A549 (cell line): ENCODE results near the gene CCDC38. TPM values are rescaled to one million over a fixed set of nuclear protein-coding genes. Genes with fewer than 3 reads are reported as not detected.

Experiments used
- ATAC-seq, 2 experiments: fragments of 200-7000 bp in 1 of 2; fragments of >200 bp in 1 of 2; cut with Nextera tagmentation in 1 of 2; cut with Tn5 transposase in 1 of 2; 3 replicates each; pipeline versions ENCODE4 v1.8.0 to v1.9.1; 2018 to 2020; ENCODE audit warnings: mild to moderate bottlenecking in 1 of 2, moderate library complexity in 1 of 2
- CTCF ChIA-PET: fragments of 300-600 bp; sonication (Branson Sonifier 250); formaldehyde crosslinking; extraction: SDS; loops from one replicate; lab custom pipeline; 2021; ENCODE audit warnings: antibody characterized with exemption, inconsistent platforms; lab: Yijun Ruan, JAX
- POLR2A ChIA-PET: fragments of 350-600 bp; formaldehyde crosslinking; extraction: SDS; loops from one replicate; lab custom pipeline; 2021; ENCODE audit warnings: antibody characterized with exemption, inconsistent platforms; lab: Yijun Ruan, JAX
- DNase-seq, 2 experiments: peaks; one replicate each; pipeline versions ENCODE4 v3.0.0 to v3.0.0-alpha.2; 2011 to 2016; ENCODE audit warnings: low read depth in 1 of 2, low spot score in 1 of 2
- FAIRE-seq: peaks from 2 replicates; lab custom pipeline; 2011; peaks lifted over from hg19 to GRCh38; lab: Jason Lieb, UNC
- H3K27ac ChIP-seq, 2 experiments: fragments of >200 bp; sonication (Bioruptor Twin); formaldehyde crosslinking; 3 replicates each; pipeline ENCODE4 v1.5.1; 2016 to 2017
- H3K4me1 ChIP-seq: fragments of >200 bp; sonication (Bioruptor Twin); formaldehyde crosslinking; 3 replicates; pipeline ENCODE4 v1.6.1; 2016
- H3K4me2 ChIP-seq: fragments of >200 bp; sonication (Bioruptor Twin); formaldehyde crosslinking; 3 replicates; pipeline ENCODE4 v1.6.1; 2016
- H3K4me3 ChIP-seq: fragments of >200 bp; sonication (Bioruptor Twin); formaldehyde crosslinking; 3 replicates; pipeline ENCODE4 v1.5.1; 2016
- H3K9me3 ChIP-seq: fragments of >200 bp; sonication (Bioruptor Twin); formaldehyde crosslinking; 3 replicates; pipeline ENCODE4 v1.6.1; 2016
- ATOH8 ChIP-seq: fragments of 250-450 bp; sonication (Bioruptor Pico); IDR thresholded peaks from 2 replicates; pipeline ENCODE4 v1.5.0; 2020; ENCODE audit warnings: low read depth, mild to moderate bottlenecking, moderate library complexity
- CHD2 ChIP-seq: fragments of 150-350 bp; IDR thresholded peaks from 2 replicates; pipeline ENCODE4 v1.6.1; 2014; ENCODE audit warnings: low read length; ENCODE audit not compliant: partially characterized antibody
- CHD4 ChIP-seq: fragments of 200-600 bp; sonication (generic); IDR thresholded peaks from 2 replicates; pipeline ENCODE4 v1.6.1; 2016; ENCODE audit warnings: antibody characterized with exemption, mild to moderate bottlenecking, borderline replicate concordance
- EHMT2 ChIP-seq: fragments of 200-600 bp; sonication (generic); IDR thresholded peaks from 2 replicates; pipeline ENCODE4 v1.6.1; 2016; ENCODE audit warnings: antibody characterized with exemption, low read depth, mild to moderate bottlenecking, moderate library complexity
- ELK1 ChIP-seq: fragments of 150-350 bp; IDR thresholded peaks from 2 replicates; pipeline ENCODE4 v1.6.1; 2014; ENCODE audit warnings: low read depth, mild to moderate bottlenecking, low read length
- FOSL2 ChIP-seq, 2 experiments: fragments of 450-650 bp in 1 of 2; fragments of >200 bp in 1 of 2; sonication (Bioruptor Twin) in 1 of 2; formaldehyde crosslinking; IDR thresholded peaks; 2 replicates each; pipeline versions ENCODE4 v1.5.0 to v1.6.1; 2016 to 2020; ENCODE audit warnings: mild to moderate bottlenecking in 1 of 2, moderate library complexity in 1 of 2
- GATA3 ChIP-seq: IDR thresholded peaks from 2 replicates; pipeline ENCODE4 v1.6.1; 2012; ENCODE audit warnings: borderline replicate concordance
- HDAC2 ChIP-seq: fragments of 200-600 bp; sonication (generic); IDR thresholded peaks from 2 replicates; pipeline ENCODE4 v1.6.1; 2016
- HMGXB4 ChIP-seq: fragments of 250-450 bp; sonication (Bioruptor Pico); IDR thresholded peaks from 2 replicates; pipeline ENCODE4 v1.5.0; 2021; ENCODE audit warnings: mild to moderate bottlenecking, moderate library complexity, borderline replicate concordance
- JUNB ChIP-seq: fragments of >200 bp; sonication (Bioruptor Twin); formaldehyde crosslinking; IDR thresholded peaks from 2 replicates; pipeline ENCODE4 v1.6.1; 2016
- KDM1A ChIP-seq: fragments of 200-600 bp; sonication (generic); IDR thresholded peaks from 2 replicates; pipeline ENCODE4 v1.6.1; 2016; ENCODE audit warnings: low read depth, mild to moderate bottlenecking
- KDM5A ChIP-seq: fragments of 200-600 bp; sonication (generic); IDR thresholded peaks from 2 replicates; pipeline ENCODE4 v1.6.1; 2016; ENCODE audit warnings: antibody characterized with exemption, mild to moderate bottlenecking
- MAFK ChIP-seq: fragments of 450-650 bp; IDR thresholded peaks from 2 replicates; pipeline ENCODE4 v1.6.1; 2014; ENCODE audit not compliant: partially characterized antibody
- MAX ChIP-seq: IDR thresholded peaks from 2 replicates; pipeline ENCODE4 v1.6.1; 2012
- MYC ChIP-seq: IDR thresholded peaks from 2 replicates; pipeline ENCODE4 v1.6.1; 2012; ENCODE audit warnings: mild to moderate bottlenecking, inconsistent platforms, low read length, improper control_type of control experiment, borderline replicate concordance
- NFE2L2 ChIP-seq: fragments of 150-350 bp; conservative IDR thresholded peaks from 2 replicates; pipeline ENCODE4 v1.6.1; 2014; ENCODE audit warnings: low read length
- POLR2A ChIP-seq: IDR thresholded peaks from 2 replicates; pipeline ENCODE4 v1.6.1; 2012; ENCODE audit warnings: mild to moderate bottlenecking, low read length
- RAD21 ChIP-seq, 2 experiments: fragments of >200 bp in 1 of 2; sonication (Bioruptor Twin) in 1 of 2; formaldehyde crosslinking in 1 of 2; IDR thresholded peaks in 1 of 2; conservative IDR thresholded peaks in 1 of 2; 2 replicates in 1 of 2; 3 replicates in 1 of 2; pipeline ENCODE4 v1.6.1; 2012 to 2018; ENCODE audit warnings: inconsistent platforms in 1 of 2
- RARB ChIP-seq: fragments of 250-450 bp; sonication (Bioruptor Pico); IDR thresholded peaks from 2 replicates; pipeline ENCODE4 v1.8.0; 2021; ENCODE audit warnings: mild to moderate bottlenecking, moderate library complexity
- RCOR1 ChIP-seq: fragments of 150-350 bp; IDR thresholded peaks from 2 replicates; pipeline ENCODE4 v1.6.1; 2014; ENCODE audit warnings: antibody characterized with exemption, low read length, low read depth
- SMC3 ChIP-seq: fragments of >200 bp; sonication (Bioruptor Twin); formaldehyde crosslinking; IDR thresholded peaks from 3 replicates; pipeline ENCODE4 v1.6.1; 2018; ENCODE audit warnings: inconsistent platforms
- SREBF2 ChIP-seq: fragments of 450-650 bp; IDR thresholded peaks from 2 replicates; pipeline ENCODE4 v1.6.1; 2014; ENCODE audit warnings: mild to moderate bottlenecking, moderate library complexity
- USF2 ChIP-seq: fragments of 450-650 bp; IDR thresholded peaks from 2 replicates; pipeline ENCODE4 v1.6.1; 2014; ENCODE audit warnings: antibody characterized with exemption
- ZC3H11A ChIP-seq: fragments of 450-650 bp; IDR thresholded peaks from 2 replicates; pipeline ENCODE4 v1.6.1; 2014; ENCODE audit warnings: antibody characterized with exemption, mild to moderate bottlenecking
- WGBS: methylation state at CpG from one replicate; pipeline ENCODE4 v1.1.6; 2017; ENCODE audit errors: missing lambda C conversion rate; 5-methylcytosine and 5-hydroxymethylcytosine counted together
- polyA plus RNA-seq, 4 experiments: library from polyadenylated mRNA; depleted of rRNA in 3 of 4; stranded (reverse); fragments of >200 nt; fragmentation: RNase III in 1 of 4; extraction: RNeasy Plus Mini Kit Qiagen cat#74134 plus additional on column Dnase treatment in 1 of 4; gene quantifications; 2 replicates in 3 of 4; 3 replicates in 1 of 4; pipeline ENCODE4 v1.2.3, GENCODE V29; 2011 to 2017

Gene CCDC38
- polyA plus RNA-seq, 2 of the 4 experiments (the other 2 are of a cell fraction), result 0.18 to 0.41 TPM

GRCh38 chr12:95880895-95881294 is 61.5 kb downstream of the CCDC38 start (continued):
- TF ChIP-seq HMGXB4 (no peak), CHD2 (no peak), RCOR1 (no peak), MAX (no peak), POLR2A (no peak), CHD4 (no peak), ZC3H11A (no peak), EHMT2 (no peak)

- CTCF ChIA-PET, result interaction anchor here (0.6 to 0.7 kb wide), 2 partner anchors 14 to 40 kb away, joined by 3 read pairs; no protein-coding TSS in a partner anchor
- no peak overlapping the region for H3K4me2 ChIP-seq
- no peak for FAIRE-seq
These were observed 64.8 kb downstream of the CCDC38 start for GRCh38 chr12:95877622-95878021.

GRCh38 chr12:95874452-95874851 is 68.0 kb downstream of the CCDC38 start:
- peak in 1 of 2 experiments; percentile 23; a peak in 2 of 6 replicates for ATAC-seq
- 91% methylated on average over 4 of the region's 4 CpGs for WGBS
- POLR2A ChIA-PET, result no interaction called here

More at GRCh38 chr12:95877622-95878021, 64.8 kb downstream of the CCDC38 start:
- H3K4me3 ChIP-seq, result no peak overlapping the region
- no peak overlapping the region for H3K27ac ChIP-seq
- ATAC-seq (no peak), DNase-seq (no peak)
- no peaks in the 10 kb centered on the region for H3K4me1 ChIP-seq
- H3K9me3 ChIP-seq, result no peaks in the 10 kb centered on the region
- TF ChIP-seq HDAC2, result no peak
- TF ChIP-seq MAFK, result peak; percentile 12
- no peak for TF ChIP-seq CHD4
- TF ChIP-seq ELK1, result no peak
- TF ChIP-seq NFE2L2, result 0 out of 2 replicates have a peak, but pooled peaks have one; percentile 21
- TF ChIP-seq, all 56 proteins: peak for 2
- POLR2A ChIA-PET, result no interaction called here
- WGBS, result 54% methylated on average over 2 of the region's 2 CpGs

GRCh38 chr12:95870897-95871296 is 71.5 kb downstream of the CCDC38 start:
- H3K4me1 ChIP-seq, result no peaks in the 10 kb centered on the region
- no peaks in the 10 kb centered on the region for H3K9me3 ChIP-seq
- ATAC-seq (no peak), FAIRE-seq (no peak), DNase-seq (no peak)
- ChIA-PET POLR2A (no interaction called here), CTCF (no interaction called here)
- whole genome bisulfite sequencing, result 92% methylated on average over 4 of the region's 4 CpGs
- no peak overlapping the region for H3K27ac ChIP-seq
- no peak overlapping the region for H3K4me2 ChIP-seq
- no peak overlapping the region for H3K4me3 ChIP-seq
- TF ChIP-seq KDM1A (no peak), USF2 (no peak), JUNB (no peak), RCOR1 (no peak), RAD21 (conservative IDR thresholded peaks at IDR 0.05 in 1 of 2, IDR thresholded peaks at IDR 0.05 in 1 of 2) (no peak), CHD4 (no peak), RARB (CRISPR knock-in tag) (no peak), ATOH8 (CRISPR knock-in tag) (no peak), GATA3 (no peak), HMGXB4 (no peak), SMC3 (no peak), KDM5A (no peak), FOSL2 (IDR thresholded peaks at IDR 0.05) (no peak), FOSL2 (CRISPR knock-in tag; IDR thresholded peaks at IDR 0.05) (no peak), SREBF2 (no peak)

More at GRCh38 chr12:95874452-95874851, 68.0 kb downstream of the CCDC38 start:
- FAIRE-seq, result no peak
- no peak for DNase-seq
- Histone ChIP-seq H3K27ac (no peak overlapping the region), H3K4me3 (no peak overlapping the region), H3K4me1 (no peaks in the 10 kb centered on the region), H3K9me3 (no peaks in the 10 kb centered on the region), H3K4me2 (no peak overlapping the region)
- TF ChIP-seq POLR2A, result 0 out of 2 replicates have a peak, but pooled peaks have one; percentile 7
- no peak for TF ChIP-seq MYC
- CTCF ChIA-PET, result no interaction called here
